ENCODE data around the gene NINL. TPM values are rescaled to one million over a fixed set of nuclear protein-coding genes. Genes with fewer than 3 reads are reported as not detected.
"Not testable (repeated sequence)": the region's sequence is repeated elsewhere in the genome, so short reads cannot be mapped to it uniquely, and the experiment has no call there.

NINL gene
- total RNA-seq, 1 experiment from 2014 or later: 9.0 TPM

DNA sequence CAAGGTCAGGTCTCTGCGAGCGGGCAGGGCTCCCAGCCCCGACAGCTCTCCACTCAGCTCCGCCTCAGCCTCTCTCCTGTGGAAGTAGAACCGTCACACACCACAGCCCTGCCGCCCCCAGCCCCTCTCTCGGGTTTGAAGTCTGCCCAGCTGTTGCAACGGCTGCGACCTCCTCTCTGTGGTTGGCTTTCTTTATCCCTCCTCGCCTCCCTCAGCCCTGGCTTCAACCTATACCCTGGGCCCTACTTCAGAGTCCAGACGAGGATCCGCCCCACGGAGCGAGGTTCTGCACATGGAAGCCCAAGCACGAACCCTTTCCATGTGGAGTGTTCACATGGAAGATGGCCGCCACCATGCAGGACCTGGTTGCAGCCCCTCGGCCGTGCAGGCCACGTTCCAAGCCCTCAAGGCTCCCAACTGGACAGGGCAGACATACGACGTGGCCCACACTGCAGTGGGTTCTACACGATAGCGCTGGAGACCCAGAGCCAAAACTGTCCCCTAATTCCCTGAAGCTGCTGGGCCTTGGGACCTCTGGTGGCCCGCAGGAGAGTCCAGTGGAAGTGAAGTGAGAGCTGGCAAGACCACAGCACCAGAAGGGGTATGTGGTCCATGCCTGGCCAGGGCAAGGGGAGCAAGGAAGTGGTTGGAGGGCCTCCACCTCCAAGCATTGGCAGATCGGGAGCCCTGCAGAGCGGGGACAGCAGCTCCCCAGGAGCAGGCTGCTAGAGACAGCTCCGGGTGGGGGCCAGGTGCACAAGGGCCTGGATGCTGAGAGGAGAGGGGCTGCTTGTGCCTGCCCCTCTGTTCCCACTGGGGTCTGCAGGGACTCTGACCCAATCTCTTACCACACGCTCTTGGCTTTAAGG, 108.1 kb downstream of the NINL start:
- H3K27me3 ChIP-seq: no peaks in the 10 kb centered on the region
- H3K36me3 ChIP-seq: no peaks in the 10 kb centered on the region
- DNase-seq: no peak
- H3K4me3 ChIP-seq: no peak overlapping the region
- no peaks in the 10 kb centered on the region for H3K9me3 ChIP-seq

DNA sequence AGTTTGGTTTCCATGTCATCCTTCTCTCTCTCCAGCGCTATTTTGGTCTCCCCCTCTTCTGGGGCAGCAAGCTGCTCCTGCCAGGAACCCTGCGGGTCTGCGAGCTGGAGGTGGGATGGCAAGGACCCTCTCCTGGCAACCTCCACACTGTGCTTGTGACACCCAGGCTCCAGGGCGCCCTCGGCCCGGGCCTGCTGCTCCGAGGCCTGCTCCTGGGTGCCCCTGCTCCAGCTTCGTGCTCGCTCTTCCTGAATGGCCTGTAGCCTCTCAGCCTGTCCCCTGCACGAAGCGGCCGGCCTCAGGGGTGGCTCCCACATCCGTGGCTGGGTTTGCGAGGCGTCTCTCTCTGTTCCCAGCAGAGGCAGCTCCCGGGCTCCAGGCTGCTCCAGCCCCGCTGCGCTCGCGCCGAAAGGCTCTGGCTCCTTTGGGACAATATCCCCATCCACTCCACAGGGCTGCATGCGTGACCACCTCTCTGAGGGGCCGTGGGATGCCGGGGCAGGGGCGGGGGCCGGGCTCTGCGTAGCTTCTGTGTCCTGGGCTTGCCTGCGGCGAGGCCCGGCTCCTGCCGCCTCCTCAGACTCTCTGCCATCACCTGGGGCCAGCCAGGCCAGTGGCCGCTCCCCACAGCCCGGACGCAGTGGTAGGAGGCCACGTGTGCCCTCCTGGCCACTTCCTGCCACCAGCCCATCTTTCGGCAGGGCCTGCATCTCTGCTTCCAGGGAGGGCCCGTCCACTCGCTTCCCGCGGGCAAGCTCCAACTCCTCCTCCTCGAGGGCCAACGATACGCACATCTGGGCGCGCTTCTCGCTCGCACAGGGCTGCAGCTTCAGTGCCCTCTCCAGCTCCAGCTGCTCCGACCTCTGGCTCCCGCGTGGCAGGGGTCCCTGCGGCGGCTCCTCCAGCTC, 109.0 kb downstream of the NINL start:
- Histone ChIP-seq H3K9me3 (no peaks in the 10 kb centered on the region), H3K4me3 (no peak overlapping the region), H3K27me3 (no peaks in the 10 kb centered on the region), H3K36me3 (no peaks in the 10 kb centered on the region; the same call in 1 of the 2 replicates)
- no peak for DNase-seq

DNA sequence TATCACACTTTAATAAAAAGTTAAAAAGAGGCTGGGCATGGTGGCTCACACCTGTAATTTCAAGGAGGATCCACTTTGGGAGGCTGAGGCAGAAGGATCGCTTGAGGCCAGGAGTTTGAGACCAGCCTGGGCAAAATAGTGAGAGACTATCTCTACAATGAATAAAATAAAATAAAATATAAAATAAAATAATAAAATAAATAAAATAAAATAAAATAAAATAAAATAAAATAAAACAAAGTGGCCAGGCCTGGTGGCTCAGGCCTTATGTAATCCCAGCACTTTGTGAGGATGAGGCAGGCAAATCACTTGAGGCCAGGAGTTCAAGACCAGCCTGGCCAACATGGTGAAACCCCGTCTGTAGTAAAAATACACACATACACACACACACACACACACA, 112.0 kb downstream of the NINL start:
- H3K9me3 ChIP-seq, H3K36me3 ChIP-seq, H3K4me3 ChIP-seq, H3K27me3 ChIP-seq, DNase-seq: not testable (repeated sequence)

DNA sequence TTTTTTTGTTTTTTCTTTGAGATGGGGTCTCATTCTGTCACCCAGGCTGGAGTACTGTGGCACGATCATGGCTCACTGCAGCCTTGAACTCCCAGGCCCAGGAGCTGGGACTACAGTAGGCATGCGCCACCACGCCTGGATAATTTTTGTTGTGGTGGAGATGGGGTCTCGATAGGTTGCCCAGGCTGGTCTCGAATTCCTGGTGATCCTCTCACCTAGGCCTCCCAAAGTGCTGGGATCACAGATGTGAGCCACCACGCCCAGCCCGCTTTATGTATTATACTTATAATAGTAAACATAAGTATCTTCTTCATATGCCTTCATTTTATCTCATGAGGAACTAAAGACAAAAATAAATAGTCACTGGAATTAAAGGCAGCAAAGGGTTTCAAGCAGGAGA, 114.3 kb downstream of the NINL start:
- no peak for DNase-seq
- Histone ChIP-seq H3K9me3 (no peaks in the 10 kb centered on the region), H3K27me3 (no peaks in the 10 kb centered on the region), H3K36me3 (no peaks in the 10 kb centered on the region; the same call in 1 of the 2 replicates), H3K4me3 (no peak overlapping the region)

DNA sequence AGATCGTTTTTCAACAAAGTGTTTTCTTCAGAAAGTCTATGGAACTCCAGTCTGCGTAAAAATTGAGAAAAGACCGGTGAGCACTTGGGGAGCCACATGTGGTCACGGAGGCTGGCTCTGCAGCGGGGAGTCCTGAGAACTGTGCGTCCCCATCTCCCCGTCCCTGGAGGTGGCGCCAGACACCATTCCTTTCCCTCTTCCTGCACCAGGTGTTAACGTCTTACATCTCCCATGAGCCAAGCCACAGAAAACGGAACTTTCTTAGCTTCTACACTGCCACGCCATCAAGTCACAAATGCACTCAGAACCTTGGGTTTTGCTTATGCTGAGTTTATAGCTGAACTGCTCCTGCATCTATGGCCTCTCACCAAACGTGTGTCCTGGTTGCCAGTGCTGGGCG, 115.3 kb downstream of the NINL start:
- Histone ChIP-seq H3K36me3 (no peaks in the 10 kb centered on the region; the same call in 1 of the 2 replicates), H3K27me3 (no peaks in the 10 kb centered on the region), H3K4me3 (no peak overlapping the region), H3K9me3 (no peaks in the 10 kb centered on the region)
- DNase-seq: peak; percentile 10

DNA sequence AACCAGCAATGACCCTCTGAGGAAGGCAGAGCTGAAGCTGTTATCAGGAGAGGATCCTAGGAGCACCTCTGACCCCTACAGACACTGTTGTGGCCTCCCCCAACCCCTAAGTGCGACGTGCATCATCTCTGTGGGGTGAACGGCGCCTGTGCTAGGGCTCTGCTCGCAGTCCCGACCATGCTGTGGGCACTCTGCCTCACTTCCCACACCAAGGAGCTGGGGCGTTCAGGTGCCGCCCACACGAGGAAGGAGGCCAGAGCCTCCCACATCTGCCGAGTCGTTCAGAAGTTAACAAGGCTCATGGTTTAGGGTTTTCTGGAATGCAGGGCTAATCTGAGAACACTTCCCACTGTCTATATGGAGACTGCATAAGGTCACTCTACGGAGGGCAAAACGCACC, 115.8 kb downstream of the NINL start:
- no peaks in the 10 kb centered on the region for H3K27me3 ChIP-seq
- no peak for DNase-seq
- no peaks in the 10 kb centered on the region; the same call in 1 of the 2 replicates for H3K36me3 ChIP-seq
- H3K9me3 ChIP-seq: no peaks in the 10 kb centered on the region
- H3K4me3 ChIP-seq: no peak overlapping the region

DNA sequence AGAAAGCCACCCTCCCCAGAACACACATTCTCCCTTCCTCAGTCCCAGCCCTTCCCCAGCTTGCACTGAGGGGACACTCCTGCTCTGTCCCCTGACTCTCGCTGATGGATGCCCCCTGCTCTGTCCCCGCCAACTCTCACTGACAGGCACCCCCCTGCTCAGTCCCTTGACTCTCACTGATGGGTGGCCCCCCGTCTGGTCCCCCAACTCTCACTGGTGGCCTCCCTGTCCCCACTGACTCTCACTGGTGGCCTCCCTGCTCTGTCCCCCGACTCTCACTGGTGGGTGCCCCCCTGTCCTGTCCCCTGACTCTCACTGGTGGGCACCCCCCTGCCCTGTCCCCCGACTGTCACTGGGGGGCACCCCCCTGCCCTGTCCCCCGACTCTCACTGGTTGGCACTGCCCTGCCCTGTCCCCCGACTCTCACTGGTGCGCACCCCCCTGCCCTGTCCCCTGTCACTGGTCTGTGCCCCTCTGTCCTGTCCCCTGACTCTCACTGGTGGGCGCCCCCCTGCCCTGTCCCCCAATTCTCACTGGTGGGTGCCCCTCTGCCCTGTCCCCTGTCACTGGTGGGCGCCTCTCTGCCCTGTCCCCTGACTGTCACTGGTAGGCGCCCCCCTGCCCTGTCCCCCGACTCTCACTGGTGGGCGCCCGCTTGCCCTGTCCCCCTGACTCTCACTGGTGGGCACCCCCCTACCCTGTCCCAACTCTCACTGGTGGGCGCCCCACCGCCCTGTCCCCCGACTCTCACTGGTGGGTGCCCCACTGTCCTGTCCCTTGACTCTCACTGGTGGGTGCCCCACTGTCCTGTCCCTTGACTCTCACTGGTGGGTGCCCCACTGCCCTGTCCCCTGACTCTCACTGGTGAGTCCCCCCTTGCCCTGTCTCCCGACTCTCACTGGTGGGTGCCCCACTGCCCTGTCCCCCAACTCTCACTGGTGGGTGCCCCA, 116.9 kb downstream of the NINL start:
- H3K27me3 ChIP-seq: no peaks in the 10 kb centered on the region
- DNase-seq: no peak
- H3K4me3 ChIP-seq: no peak overlapping the region
- no peaks in the 10 kb centered on the region; the same call in 1 of the 2 replicates for H3K36me3 ChIP-seq
- H3K9me3 ChIP-seq: no peaks in the 10 kb centered on the region

DNA sequence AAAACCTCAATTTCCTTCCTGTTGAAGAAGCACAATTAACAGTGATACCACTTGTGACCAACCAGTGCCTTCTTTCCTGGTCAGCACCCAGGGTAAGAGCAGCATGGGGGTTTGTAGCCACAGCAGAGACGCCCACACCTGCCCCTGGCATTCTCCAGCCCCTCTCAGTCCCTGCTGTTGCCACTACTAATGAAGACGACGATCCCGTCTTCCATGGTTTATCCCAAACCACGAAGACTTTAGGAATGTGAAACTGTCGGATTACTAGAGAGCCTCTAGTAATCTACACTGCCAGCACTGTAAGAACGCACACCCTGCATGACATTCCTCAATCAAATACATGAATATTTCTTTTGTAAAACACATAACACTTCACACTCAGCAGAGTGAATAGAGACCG, 117.9 kb downstream of the NINL start:
- Histone ChIP-seq H3K36me3 (no peaks in the 10 kb centered on the region; the same call in 1 of the 2 replicates), H3K9me3 (no peaks in the 10 kb centered on the region), H3K4me3 (no peak overlapping the region), H3K27me3 (no peaks in the 10 kb centered on the region)
- DNase-seq: no peak

DNA sequence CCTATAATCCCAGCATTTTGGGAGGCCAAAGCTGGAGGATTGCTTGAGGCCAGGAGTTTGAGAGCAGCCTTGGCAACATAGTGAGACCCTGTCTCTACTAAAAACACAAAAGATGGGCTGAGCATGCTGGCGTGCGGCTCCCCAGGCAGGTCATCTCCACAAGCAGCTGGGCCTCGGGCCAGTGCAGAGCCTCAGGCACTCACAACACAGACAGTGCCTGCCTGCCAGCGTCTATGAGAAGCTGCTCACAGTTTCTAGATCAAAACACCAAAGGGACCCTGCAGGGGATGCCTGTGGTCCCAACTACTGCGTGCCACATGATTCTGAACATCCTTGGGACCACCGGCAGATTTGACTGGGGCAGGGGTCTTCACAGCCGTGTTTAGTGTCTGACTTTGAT, 118.5 kb downstream of the NINL start:
- no peaks in the 10 kb centered on the region for H3K27me3 ChIP-seq
- H3K9me3 ChIP-seq: no peaks in the 10 kb centered on the region
- no peak for DNase-seq
- H3K4me3 ChIP-seq: no peak overlapping the region
- no peaks in the 10 kb centered on the region; the same call in 1 of the 2 replicates for H3K36me3 ChIP-seq

DNA sequence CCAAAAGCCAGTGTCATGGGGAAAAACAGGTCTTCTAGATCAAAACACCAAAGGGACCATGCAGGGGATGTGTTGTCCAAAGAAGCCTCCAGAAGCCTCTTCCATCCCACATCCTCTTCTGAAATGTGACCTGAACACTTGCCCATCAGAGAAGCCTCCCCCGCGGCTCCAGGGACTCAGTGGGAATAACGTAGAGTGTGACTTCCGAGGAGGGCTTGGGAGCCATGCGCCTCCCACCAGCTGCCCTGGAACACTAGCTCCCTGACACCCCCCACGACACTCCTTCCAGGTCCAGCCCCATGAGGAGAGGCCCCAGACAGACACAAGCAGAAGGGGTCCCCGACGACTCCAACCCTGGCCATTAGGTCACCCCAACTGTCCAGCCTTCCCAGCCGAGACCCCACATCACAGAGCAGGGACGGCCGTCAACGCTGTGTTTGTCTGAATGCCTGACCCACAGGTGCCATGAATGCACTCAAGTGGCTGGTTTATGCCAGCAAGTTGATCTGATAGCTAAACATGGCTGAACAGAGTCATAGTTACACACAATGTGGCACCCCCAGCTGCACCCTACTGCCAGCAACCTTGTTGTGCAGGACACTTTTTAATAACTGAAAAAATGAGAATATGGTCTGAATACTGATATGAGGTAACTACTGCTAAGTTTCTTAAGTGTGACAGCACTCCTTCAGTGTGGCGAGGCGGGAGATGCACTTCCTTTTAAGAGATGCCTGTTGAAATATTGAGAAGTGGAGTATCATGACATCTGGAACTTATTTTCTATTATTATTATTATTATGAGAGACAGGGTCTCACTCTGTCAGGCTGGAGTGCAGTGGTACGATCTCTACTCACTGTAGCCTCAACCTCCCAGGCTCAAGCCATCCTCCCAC, 119.8 kb downstream of the NINL start:
- Histone ChIP-seq H3K36me3 (no peaks in the 10 kb centered on the region), H3K9me3 (no peaks in the 10 kb centered on the region), H3K27me3 (no peaks in the 10 kb centered on the region), H3K4me3 (no peak overlapping the region)
- no peak for DNase-seq

DNA sequence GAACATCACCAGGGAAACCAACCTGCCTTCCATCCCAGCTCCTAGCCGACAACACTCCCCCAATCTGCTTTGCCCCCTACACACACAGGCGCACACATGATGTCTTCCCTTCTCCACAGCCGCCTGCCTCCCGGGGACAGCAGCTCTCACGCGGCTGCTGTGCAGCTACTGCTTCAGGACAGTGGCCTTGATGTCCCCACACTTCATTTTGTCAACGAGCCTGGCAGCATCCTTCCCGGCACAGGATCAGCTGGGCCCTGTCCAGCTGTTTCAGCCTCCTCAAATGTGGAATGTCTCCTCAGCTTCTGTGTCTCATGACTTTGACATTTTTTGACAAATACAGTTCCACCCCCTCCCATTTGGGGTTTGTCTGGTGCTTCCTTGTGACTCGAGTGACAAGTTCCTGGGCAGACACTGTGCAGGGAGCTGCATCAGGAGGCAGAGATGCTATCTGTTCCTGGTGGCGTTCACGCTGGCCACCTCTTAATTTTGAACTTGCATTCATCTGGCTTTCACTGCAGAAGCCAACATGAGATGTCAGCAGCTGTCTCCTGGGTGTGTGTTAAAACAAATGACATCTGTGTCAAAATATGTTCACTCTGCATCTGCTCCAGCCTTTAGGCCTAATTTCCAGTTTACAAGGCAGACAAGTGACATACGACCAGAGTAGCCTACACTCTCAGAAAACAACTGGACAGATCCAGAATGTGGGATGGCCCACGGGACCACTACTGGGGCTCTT, 120.7 kb downstream of the NINL start:
- no peak for DNase-seq

DNA sequence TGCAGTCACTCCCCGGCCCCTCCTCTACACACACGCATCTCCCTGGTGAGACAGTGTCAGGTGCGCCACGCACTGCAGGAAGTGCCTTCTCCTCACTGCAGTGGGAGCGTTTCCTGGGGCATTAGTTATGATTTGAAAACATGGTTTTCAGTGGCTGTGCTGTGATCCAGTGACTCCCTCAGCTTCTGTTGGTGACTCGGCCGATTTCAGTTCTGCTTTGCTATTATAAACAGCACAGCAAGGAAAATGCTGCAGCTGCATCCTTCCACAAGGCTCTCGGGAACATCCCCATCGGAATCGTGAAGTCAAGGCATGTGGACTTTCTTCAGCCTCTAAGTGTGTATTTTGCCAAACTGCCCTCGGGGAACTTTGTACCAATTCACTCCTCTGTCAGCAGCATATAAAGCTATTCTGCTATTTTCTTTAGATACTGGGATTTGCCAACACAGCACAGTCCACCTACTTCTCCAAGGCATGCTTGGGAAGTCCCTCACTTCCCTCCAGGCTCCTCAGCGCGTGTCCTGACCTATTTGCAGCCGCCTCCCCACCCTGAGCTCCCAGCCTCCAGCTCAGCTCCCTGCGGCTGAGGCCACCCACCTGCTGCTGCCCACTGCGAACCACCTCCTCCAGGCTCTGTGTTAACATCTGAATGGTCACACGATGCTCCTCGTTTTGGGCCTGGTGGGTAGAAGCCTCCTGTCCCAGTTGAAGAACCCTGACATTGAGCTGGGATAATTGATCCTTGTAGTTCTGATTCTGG, 123.4 kb downstream of the NINL start:
- no peaks in the 10 kb centered on the region for H3K27me3 ChIP-seq
- no peak for DNase-seq
- no peaks in the 10 kb centered on the region for H3K9me3 ChIP-seq
- no peak overlapping the region for H3K4me3 ChIP-seq
- H3K36me3 ChIP-seq: no peaks in the 10 kb centered on the region

More for the DNA sequence above, 120.7 kb downstream of the NINL start:
- H3K4me3 ChIP-seq: no peak overlapping the region
- H3K27me3 ChIP-seq: no peaks in the 10 kb centered on the region
- H3K9me3 ChIP-seq: no peaks in the 10 kb centered on the region
- no peaks in the 10 kb centered on the region for H3K36me3 ChIP-seq

DNA sequence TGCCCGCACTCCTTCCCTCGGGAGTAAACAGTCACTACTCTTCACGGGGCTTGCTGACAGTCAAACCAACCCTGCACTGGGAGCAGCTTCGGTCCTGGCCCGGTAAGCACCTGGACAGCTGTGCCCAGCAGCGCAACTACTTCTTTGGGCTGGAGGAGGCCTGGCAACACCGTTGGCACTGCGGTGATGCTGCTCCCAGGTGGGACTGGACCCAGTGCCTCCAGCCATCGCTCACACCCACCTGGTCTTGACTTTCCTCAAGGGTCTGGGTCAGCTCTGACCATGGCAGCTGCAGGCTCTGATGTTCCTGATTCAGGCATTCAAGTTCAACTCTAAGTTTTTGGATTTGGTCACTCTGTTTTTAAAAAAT, 124.1 kb downstream of the NINL start:
- no peaks in the 10 kb centered on the region for H3K36me3 ChIP-seq
- no peak overlapping the region for H3K4me3 ChIP-seq
- H3K9me3 ChIP-seq: no peaks in the 10 kb centered on the region
- DNase-seq: no peak
- no peaks in the 10 kb centered on the region for H3K27me3 ChIP-seq

DNA sequence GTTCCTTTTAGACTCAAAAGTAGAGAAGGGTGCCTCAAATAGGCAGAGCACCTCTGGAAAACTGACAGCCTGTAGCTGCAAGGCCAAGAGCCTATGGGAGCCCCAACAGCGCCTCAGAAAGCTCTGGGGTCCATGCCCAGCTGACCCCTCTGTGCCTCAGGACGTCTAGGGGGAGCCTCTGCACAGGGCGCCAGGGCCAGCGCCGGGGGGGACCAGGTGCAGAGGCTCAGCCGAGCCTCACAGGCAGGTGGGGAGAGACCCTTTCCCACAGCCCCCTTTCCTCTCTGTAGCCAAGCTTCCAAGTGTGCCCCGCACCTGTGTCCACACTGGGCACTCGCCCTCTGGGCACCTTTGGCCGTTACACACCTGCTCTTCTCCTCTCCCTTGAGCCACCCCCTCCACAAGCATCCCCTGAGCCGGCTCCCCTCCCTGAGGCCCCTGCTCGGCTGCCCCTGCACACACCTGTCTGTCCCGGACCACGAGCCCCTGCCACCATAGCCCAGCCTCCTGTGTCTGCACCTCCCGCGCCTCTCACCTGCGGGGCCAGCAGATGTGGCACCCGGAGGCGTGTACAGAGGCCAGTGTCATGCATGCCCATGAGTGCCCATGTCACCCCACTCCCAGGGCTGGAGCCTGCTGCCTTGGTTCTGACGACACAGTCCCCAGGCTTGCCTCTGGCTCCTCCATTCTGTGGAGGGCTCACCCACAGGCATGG, 124.6 kb downstream of the NINL start:
- no peak overlapping the region for H3K4me3 ChIP-seq
- no peak for DNase-seq
- H3K27me3 ChIP-seq: no peaks in the 10 kb centered on the region
- no peaks in the 10 kb centered on the region for H3K36me3 ChIP-seq
- no peaks in the 10 kb centered on the region for H3K9me3 ChIP-seq
